Activated T-helper 1 cell treated with anti-CD3 and anti-CD28 coated beads, Interleukin-2, amount 50 U/mL, for 16 hours (primary cell): ENCODE measurements around the gene PTPRG.
"Not testable (repeated sequence)": the region's sequence is repeated elsewhere in the genome, so short reads cannot be mapped to it uniquely, and the experiment has no call there.

Experiments used
- DNase-seq, 2 donors: peaks; one replicate each; pipeline ENCODE4 v3.0.0-alpha.2; 2020; ENCODE audit warnings: low read depth in 1 of 2, low spot score in 1 of 2

PTPRG gene

DNA sequence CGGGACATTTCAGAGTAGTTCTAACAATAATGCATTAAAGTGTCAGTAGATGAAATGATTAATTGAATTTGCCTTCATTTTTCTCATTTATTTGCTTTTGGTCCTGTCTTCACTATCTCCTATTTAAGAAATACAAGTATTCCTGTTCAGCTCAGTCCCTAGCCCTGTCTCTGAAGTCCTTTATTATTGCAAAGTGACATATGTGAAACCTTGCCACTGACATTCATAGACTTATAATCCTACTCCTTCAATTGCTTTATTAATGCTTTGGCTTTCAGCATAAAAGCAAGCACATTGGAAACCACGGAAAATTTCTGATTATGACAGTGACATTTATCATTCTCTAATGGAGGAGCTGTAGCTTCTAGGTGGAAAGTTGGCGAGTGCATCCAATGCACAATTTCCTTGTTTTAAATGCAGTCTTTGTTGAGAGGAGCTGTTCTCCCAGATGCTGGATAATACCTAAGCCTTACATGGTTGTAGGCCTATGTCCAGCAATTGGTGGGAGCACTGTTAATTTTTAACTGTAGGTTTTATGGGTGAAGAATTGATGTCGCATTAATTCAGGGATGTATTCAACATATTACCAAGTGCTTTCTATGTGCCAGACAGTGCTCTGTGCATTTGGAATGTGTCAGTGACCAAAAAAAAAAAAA is 474.2 kb downstream of the PTPRG start:
- no peak for DNase-seq

DNA sequence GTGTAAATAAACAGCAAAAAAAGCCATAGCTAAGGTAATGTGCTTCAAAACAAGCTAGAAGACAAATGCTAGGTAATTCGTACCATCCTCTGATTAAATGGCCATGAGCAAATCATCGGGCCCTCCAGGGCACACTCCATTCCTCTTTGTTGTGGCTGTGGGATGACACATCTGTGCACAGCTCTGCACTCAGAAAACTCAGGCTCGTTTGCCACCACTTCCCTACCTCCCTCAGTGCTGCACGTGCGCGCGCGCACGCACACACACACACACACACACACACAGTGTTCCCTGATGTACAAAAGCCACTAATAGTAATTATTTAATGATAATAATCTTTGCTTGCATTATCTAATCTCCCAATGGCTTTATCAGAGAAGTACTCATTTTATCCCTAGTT is 475.4 kb downstream of the PTPRG start:
- DNase-seq: no peak

DNA sequence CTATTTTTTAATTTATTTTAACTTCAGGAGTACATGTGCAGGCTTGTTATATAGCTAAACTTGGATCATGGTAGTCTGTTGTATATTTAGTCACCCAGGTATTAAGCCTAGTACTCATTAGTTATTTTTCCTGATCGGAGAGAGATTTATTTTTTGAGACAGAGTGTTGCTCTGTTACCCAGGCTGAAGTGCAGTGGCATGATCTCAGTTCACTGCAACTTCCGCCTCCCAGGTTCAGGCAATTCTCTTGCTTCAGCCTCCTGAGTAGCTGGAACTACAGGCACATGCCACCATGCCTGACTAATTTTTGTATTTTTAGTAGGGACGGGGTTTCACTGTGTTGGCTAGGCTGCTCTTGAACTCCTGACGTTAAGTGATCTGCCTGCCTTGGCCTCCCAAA is 477.4 kb downstream of the PTPRG start:
- DNase-seq: not testable (repeated sequence)

DNA sequence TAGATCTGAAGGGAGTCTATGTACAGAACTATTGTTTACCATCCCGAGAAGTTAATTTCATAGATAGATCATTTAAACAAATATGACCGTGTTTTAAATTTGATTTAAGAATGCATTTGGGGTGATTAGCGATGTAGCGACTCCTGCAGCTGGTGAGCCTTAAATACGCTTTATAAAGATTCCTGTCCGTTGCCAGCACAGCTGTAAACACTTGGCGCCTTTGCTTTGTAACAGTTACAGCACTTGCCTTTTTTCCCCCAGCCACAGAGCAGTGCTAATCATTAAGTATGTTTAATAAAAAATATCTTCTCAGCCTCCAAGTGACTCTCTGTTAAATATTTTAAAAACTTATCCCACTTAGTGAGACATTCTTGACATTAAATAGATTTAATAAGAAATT is 478.2 kb downstream of the PTPRG start:
- no peak for DNase-seq

DNA sequence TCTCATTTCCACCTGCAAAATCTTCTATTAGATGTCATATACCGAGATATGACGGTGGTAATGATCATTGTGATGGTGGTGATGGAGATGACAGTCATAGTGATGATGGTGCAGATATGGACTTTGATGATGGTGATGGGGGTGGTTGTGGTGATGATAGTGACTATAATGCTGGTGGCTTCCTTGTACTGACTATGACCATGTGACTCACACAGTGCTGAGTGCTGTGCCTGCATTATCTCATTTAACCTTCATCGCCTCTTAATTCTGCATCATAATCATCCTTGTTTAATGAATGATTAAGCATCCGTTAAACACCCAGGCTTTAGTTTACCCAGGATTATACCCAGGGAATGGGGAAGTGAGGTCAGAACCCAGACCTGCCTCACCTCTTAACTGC is 480.3 kb downstream of the PTPRG start:
- DNase-seq: no peak

DNA sequence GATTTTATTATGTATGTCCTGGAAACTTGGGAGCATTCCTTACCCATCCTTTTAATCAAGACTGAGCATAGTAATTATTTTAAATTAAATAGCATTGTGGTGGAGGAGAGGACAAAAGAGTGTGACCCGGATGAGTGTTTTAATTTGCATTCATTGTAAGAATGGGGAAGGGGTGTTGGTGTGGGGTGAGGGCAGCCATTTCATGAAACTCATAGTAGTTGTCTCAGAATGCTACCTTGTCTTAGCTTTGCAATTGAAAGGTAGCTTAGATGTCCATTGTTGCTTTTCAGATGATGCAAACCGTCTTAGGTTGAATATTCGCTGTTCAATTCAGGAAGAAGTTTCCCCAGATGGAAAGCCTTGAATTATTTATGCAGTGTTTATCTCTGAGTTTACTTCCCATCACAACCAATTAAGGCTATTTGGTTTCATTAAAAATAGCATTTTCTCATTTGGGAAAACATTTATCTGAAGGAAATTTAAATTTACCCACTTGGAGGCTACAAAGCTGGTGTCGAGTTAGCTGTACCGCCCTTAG is 483.6 kb downstream of the PTPRG start:
- DNase-seq: no peak

DNA sequence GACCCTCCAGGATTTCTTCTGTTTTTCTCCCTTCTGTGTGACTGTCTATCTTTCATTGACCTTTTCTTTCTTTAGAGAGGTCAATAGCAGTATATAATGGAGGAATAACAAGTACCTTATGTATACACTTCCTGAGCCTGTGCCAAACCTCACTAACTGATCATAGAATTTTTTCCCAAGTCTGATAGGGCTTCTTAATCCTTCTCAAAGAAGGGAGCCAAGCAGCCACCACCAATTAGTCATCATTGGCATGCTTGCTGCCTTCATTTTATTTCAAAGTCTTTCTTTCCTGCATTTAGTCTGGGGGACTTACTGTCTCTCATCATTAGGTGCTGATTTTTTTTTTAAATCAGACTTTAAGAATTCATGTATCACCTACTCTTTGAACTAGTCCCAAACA is 485.0 kb downstream of the PTPRG start:
- no peak for DNase-seq

DNA sequence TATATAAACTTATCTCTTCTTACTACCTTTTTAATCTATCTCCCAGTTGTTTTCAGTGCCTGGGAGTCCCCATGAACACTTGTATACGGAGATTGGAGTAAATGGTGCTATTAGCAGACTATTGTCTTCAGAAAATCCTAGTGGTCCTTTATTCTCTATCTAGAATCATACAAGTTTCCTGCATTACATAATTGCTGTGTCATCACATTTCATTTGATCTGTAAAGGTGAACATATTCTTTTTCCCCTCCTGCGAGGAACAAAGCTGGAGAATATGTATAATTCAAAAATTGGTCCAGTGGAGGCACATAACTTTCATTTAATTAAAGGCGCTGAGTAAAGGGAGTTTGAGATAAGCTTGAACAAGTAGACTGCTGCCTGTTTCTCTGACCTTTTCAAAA is 487.2 kb downstream of the PTPRG start:
- DNase-seq: no peak

DNA sequence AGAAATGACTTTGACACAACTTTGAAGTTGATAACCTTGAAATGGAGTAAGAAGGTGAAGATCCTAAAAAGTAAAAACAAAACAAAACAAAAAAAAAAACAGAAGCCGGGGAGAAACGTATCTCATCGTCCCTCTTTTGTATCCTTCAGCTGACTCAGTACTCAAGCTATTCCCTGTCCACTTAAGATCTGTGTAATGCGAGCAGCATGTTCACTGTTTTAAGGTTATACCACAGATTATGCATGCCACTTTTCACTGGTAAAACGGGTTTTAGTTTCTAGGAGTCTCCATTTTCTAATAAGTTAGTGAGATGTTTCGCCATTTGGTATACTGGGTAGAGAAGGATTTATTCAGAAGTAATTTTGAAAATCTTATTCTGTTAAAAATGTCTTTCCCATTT is 487.7 kb downstream of the PTPRG start:
- no peak for DNase-seq

DNA sequence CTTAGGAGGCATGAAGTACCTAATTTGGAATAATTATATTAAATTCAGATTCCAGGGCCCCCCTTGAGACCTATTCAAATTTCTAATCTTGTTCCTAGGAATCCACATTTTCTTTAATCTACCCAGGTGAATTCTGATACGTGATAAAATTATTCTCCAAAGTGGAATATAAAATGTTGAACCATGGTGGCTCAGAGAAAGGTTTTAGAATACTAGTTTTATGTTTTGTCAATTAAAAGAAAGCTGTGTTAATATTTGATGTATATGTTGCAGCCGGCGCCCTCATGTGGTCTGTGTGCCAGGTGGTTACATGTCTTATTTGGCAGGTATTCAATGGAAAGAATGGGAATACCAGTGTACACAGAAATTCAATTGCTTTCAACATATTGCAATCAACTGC is 490.1 kb downstream of the PTPRG start:
- no peak for DNase-seq

DNA sequence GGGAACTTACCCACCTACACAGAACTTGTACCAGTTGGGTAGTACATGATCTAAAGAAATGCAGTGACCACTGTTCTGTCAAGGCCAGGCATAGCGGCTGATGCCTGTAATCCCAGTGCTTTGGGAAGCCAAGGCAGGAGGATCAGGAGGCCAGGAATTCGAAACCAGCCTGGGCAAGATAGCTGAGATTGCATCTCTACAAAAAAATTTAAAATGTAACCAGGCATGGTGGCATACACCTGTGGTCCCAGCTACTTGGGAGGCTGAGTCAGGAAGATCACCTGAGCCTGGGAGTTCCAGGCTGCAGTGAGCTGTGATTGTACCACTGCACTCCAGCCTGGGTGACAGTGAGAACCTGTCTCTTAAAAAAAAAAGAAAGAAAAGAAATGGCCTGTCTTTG is 491.0 kb downstream of the PTPRG start:
- DNase-seq: no peak

DNA sequence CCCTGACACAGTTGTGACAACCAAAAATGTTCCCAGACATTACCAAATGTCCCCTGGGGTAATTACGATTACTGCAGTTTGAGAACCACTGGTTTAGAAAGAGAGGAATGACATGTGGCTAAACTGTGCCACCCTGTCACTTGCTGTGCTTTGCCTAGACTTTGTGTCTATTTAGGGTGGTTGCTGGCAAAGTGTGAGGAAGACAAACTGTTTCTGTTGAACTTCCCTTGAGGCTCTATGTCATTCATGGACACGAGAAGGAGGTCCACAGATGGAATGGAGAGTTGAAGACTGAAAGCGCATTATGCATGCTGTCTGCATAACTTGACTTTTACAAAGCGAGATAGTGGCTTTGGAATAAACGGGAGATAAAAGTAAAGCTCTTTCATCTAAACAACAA is 495.3 kb downstream of the PTPRG start:
- DNase-seq: no peak

DNA sequence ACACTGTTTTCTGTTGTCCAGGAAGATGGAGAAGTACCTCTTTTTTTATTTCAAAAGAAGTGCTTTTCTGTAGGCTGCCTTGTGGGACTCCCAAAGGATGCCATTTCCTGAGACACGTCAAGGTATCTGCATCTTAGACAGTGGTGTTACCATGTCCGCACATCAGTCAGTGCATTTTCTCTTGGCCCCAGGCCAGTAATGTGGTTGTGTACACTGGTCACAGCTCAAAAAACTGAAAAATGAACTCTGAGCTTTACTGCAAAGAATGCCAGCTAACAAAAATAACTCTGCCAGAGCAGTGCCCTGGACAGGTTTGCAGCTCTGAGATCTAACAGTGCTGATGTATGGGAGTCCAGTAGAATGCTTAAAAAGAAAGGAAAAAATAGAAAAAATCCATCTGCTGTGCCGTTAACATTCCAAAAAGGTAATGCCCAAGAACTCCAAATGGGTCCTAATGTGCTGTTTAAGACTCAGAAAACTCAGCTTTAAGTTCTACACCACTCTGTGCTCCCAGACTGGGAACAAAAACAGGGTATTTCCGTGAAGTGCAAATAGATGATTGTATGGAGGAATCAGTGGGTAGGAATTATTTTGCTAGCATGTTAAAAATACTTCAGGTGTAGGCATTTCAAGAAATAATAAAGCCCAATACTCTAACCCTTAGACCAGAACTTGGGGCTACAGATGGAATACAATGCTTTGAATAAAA is 496.1 kb downstream of the PTPRG start:
- no peak for DNase-seq

DNA sequence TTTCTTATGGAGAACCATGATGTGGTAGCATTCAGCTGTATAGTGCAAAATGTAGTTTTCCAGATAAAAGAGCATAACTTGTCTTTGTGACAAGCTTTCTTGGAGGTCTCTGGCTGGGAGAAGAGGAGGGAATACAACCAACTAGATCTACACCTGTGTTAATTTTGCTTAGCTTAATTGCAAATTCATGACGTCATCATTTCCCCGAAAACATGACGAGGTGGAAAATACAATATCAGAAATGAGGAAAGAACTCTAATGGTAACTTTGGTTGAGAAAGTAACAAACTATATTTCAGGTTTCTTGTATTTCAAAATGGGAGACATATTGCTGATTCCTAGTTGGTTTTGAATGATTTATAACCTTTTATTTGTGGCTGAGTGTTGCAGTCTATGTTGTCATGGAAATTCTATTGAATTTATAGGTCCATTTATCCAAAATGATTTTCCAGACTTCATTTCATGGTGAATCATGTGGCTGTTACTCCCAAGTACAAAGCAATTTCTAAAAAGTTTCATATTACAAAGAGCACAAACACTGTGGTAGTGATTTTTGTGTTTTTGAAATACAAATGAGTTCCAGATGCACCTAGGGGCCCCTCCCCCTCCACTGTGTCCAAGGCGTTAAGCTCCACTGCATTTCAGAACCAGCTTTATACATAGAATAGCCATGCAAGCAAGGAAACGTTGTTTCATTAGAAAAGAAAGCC is 504.8 kb downstream of the PTPRG start:
- DNase-seq: no peak

DNA sequence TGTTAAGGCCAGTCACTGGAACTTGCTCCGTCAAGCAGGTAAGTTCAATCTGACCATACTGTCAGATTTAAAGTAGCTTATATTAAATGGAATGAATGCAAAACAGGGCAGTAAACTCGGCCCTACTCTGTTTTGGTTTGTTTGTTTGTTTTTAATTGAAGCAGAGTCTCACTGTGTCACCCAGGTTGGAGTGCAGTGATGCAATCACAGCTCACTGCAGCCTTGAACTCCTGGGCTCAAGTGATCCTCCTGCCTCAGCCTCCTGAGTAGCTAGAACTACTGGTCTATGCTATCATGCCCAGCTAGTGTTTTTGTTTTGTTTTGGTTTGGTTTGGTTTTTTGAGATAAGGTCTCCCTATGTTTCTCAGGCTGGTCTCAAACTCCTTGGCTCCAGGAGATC is 507.0 kb downstream of the PTPRG start:
- DNase-seq: no peak

DNA sequence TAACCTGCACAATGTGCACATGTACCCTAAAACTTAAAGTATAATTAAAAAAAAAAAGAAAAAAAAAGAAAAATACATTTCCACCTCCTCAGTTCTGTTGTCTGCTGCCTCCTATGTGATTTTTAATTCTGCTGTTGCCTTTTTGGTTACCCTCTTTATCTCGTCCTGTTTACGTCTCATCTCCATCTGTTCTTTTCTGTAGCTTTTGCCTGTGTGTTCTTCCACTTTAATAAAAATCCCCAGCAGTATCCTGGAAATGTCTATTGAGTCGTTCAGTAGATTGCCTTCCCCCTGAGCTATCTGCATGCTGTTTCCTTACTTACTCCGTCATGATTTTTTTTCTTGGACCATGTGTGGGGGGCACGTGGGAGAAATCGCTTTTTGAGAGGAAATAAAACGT is 509.5 kb downstream of the PTPRG start:
- DNase-seq: no peak

DNA sequence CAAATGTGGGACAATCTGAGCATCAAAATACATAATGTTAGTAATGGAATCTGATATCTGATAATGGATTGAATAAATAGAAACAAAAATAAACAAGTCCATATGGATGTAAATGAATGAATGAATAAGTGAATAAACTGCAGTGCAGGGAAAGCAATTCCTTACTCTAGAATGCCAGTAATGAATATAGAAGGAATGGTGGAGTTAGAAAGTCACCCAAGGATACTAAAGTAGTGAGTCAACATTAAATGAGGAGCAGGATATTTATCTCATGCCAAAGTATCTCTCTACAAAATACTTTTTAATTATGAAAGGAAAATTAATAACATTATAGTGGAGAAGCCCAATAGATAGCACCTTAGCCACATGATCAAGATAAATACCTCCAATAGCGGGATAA is 511.7 kb downstream of the PTPRG start:
- no peak for DNase-seq

DNA sequence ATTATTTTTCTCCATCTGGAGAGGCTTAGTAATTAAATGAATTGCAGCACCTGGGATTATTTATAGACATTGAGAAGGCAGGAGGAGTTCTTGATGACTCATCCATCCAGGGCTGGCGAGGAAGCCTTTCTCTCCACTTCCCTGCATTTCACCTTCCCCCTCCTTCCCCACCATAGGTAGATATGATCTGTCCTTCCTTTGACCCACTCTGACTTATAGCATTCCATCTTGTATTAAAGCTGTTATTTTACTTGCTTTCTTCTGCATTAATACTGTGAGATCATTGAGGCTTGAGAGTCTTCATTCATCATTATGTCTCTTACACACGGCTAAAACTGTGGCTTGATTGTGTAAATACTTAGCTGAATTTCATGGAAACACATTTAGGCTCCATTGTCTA is 523.2 kb downstream of the PTPRG start:
- no peak for DNase-seq

DNA sequence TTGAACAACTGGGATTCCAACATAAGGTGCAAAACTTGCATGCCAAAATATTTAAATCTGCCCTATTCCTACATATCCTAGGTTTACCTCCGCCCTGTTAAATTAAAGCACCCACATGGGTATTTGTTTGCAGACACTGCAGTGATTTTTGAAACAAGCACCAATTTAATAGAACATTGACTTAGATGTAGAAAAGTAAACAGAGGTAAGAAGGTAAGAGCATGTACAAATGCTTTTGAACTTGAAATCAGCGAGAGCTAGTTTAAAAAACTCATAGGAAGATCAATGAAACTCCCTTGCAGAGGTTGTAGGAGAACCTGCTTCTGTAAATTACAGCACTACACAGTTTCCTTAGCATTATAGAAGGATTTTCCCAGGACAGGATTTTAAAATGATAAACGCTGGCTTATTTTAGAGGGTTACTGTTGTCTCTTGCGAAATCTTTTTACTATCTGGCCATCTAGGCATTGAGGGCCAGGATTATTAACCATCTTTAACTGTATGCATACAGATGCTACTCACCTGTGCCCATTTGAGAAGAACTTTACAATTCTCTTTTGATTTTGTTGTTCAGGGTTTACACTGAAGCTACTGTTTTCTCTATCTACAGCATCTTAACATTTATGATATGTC is 527.2 kb downstream of the PTPRG start:
- DNase-seq: no peak

DNA sequence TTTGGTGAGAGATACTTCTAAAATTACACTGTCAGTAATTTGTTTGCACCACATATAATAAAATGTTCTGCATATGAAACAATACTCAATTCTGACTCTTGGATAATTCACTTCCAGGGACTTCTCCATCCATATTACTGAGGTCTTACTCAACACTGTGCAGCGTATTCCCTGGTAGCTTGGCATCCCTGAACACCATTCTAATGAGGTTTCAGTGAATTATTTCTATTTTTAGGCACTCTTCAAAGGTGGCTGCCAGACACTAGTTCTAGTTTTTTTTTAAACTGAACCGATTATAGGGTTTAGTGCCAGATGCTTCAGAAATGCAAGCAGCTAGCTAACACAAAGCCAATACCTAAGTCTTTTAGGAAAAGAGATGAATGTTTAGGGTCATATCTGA is 528.7 kb downstream of the PTPRG start:
- no peak for DNase-seq

DNA sequence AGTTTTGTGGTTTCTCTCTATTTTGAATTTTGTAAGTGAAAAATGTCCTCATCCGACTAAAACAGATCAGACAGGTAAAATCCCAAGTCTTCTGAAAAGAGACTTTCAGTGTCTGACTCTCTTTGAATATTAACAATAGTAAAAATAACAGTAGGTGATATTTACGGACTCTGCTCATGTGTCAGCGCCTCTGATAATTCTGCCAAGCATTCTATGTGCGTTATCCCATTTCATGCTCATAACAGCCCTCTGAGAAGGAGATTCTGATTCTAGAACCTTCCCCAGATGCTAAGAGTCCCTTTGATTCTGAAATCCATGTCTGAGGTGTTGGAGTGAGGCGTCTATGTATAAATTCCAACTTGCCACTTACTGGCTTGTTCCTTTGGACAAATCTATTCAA is 529.1 kb downstream of the PTPRG start:
- no peak for DNase-seq

DNA sequence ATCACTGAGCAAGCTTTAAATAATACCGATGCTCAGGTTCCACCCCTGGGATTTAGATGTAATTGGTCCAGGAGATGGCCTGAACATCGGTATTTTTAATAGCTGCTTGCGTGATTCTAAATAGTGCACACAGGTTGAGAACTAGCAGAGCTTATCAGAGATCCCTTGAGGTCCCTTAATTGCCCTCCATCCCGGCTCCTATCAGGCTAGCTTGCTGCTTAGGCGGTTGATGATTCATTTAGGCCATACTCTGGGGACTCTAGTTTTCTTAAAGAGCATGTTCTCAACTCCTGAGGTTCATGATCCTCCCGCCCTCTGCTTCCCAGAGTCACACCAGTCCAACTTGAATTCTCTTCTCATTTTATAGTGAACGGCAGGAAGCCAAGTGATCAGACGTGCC is 531.7 kb downstream of the PTPRG start:
- DNase-seq: no peak
